PC-9 (cell line): ENCODE results near the gene CALM3.

Experiments
- EZH2 ChIP-seq: fragments of 200-600 bp; sonication (generic); IDR thresholded peaks from 2 replicates; pipeline ENCODE4 v1.8.0; 2017; ENCODE audit warnings: antibody characterized with exemption, low read depth
- TF ChIP-seq, protein P1 (sequence below): fragments of 200-600 bp; sonication (generic); conservative IDR thresholded peaks from 2 replicates; pipeline ENCODE4 v1.6.1; 2017; ENCODE audit warnings: mixed run types, antibody characterized with exemption, mild to moderate bottlenecking, moderate library complexity

DNA sequence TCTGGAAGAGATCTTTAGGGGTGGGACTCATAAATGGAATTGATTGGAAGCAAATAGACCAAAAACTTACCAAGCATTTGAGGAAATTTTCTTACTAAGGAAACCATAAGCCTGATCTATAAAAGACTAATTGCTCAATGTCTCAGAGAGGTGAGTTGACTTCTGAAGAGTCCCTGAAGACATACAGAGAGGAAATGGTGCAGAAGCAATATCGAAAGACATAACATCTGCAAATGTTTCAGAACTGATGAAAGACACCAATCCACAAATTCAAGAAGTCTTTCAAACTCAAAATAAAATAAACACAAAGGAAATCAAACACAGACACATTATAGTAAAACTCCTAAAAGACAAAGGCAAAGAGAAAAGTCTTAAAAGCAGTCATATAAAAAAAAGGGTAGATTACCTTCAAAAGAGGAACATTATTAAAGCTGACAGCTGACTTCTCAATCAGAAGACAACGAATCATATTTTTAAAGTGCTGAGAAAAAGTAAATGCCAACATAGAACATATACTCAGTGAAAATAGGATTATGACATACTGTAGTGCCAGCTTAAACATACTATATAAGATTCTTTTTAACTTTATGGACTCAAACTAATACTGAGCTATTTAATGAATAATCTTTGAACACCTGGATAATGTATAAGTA, 45.4 kb upstream of the CALM3 start:
- TF ChIP-seq, protein P1, sequence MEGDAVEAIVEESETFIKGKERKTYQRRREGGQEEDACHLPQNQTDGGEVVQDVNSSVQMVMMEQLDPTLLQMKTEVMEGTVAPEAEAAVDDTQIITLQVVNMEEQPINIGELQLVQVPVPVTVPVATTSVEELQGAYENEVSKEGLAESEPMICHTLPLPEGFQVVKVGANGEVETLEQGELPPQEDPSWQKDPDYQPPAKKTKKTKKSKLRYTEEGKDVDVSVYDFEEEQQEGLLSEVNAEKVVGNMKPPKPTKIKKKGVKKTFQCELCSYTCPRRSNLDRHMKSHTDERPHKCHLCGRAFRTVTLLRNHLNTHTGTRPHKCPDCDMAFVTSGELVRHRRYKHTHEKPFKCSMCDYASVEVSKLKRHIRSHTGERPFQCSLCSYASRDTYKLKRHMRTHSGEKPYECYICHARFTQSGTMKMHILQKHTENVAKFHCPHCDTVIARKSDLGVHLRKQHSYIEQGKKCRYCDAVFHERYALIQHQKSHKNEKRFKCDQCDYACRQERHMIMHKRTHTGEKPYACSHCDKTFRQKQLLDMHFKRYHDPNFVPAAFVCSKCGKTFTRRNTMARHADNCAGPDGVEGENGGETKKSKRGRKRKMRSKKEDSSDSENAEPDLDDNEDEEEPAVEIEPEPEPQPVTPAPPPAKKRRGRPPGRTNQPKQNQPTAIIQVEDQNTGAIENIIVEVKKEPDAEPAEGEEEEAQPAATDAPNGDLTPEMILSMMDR, result no peak
- TF ChIP-seq EZH2, result no peak
